Esophagus squamous epithelium (tissue), 5 donors: ENCODE data around the gene PSMC3IP. TPM values are rescaled to one million over a fixed set of nuclear protein-coding genes. Genes with fewer than 3 reads are reported as not detected.
A peak's percentile ranks its signal among the peaks of the same experiment; 100 is the strongest.

ENCODE experiments used
- DNase-seq: peaks from one replicate; lab custom pipeline; 2025; lab: John Stamatoyannopoulos, UW
- H3K27ac ChIP-seq, 4 donors: fragments of 200-600 bp; sonication (generic); one replicate each; pipeline ENCODE4 v1.5.1; 2016 to 2019; ENCODE audit warnings: mild to moderate bottlenecking in 1 of 4
- H3K27me3 ChIP-seq, 4 donors: fragments of 200-600 bp; sonication (generic); 1 replicate in 3 of 4; 2 replicates in 1 of 4; pipeline versions ENCODE4 v1.5.1 to v1.6.0; 2017 to 2021; ENCODE audit warnings: antibody characterized with exemption in 1 of 4
- H3K36me3 ChIP-seq, 3 donors: fragments of 200-600 bp; sonication (generic); one replicate each; pipeline ENCODE4 v1.5.1; 2016 to 2019
- H3K4me1 ChIP-seq, 3 donors: fragments of 200-600 bp; sonication (generic); one replicate each; pipeline ENCODE4 v1.5.1; 2017 to 2019
- H3K4me3 ChIP-seq, 4 donors: fragments of 200-600 bp; sonication (generic); 1 replicate in 3 of 4; 2 replicates in 1 of 4; pipeline ENCODE4 v1.5.1; 2016 to 2019; ENCODE audit warnings: mild to moderate bottlenecking in 2 of 4, moderate library complexity in 1 of 4
- H3K9me3 ChIP-seq, 3 donors: fragments of 200-600 bp; sonication (generic); one replicate each; pipeline ENCODE4 v1.5.1; 2016 to 2019
- CTCF ChIP-seq, 6 experiments: fragments of 450-650 bp in 4 of 6; fragments of 200-600 bp in 2 of 6; sonication (generic) in 2 of 6; IDR thresholded peaks; one replicate each; pipeline ENCODE4 v1.5.1; 2016 to 2019; ENCODE audit warnings: antibody characterized with exemption in 6 of 6, mild to moderate bottlenecking in 4 of 6, moderate library complexity in 4 of 6
- POLR2A ChIP-seq, 4 donors: fragments of 450-650 bp; IDR thresholded peaks; one replicate each; pipeline ENCODE4 v1.6.1; 2017; ENCODE audit warnings: antibody characterized with exemption in 4 of 4, mild to moderate bottlenecking in 4 of 4, moderate library complexity in 3 of 4
- WGBS, 2 donors: methylation state at CpG; one replicate each; pipeline ENCODE4 v1.1.5; 2018; 5-methylcytosine and 5-hydroxymethylcytosine counted together
- intact Hi-C: fragments of 100-400 bp; cut with DNase I; formaldehyde crosslinking; loops from one replicate; pipeline ENCODE4 v1.15.0; 2022
- total RNA-seq, 4 donors: library from RNA; depleted of rRNA; stranded (reverse); fragments of >200 nt; gene quantifications; one replicate each; pipeline ENCODE4 v1.1.0, GENCODE V29; 2016
- donor health status: DM: yes; HTN: yes; CAD: no.

The PSMC3IP gene
- total RNA-seq, 4 donors from 2014 or later, result 0.61 to 4.8 (median 2.8) TPM

GRCh38 chr17:42564815-42565522, 12.6 kb downstream of the PSMC3IP start:
- Histone ChIP-seq H3K4me1 (peaks cover 43 to 77% (median 47%) of the 10 kb centered on the region in 3 donors), H3K4me3 (no peak overlapping the region), H3K27me3 (no peaks in the 10 kb centered on the region), H3K9me3 (no peaks in the 10 kb centered on the region), H3K36me3 (peaks cover 28 to 45% (median 33%) of the 10 kb centered on the region in 3 donors), H3K27ac (peak overlapping the region in 2 of 4 donors; percentile 89 to 95)
- WGBS, 2 donors, result 85 to 87% methylated on average over 14 of the region's 15 CpGs
- TF ChIP-seq CTCF (IDR thresholded peaks at IDR 0.05), result no peak
- TF ChIP-seq POLR2A (IDR thresholded peaks at IDR 0.05), result no peak
- DNase-seq, result no peak
- intact Hi-C loops, result no loop called here

- TF ChIP-seq POLR2A (IDR thresholded peaks at IDR 0.05) (no peak), CTCF (IDR thresholded peaks at IDR 0.05) (no peak)
- no peaks in the 10 kb centered on the region for H3K27me3 ChIP-seq
- 58 to 80% methylated on average over 3 to 5 of the region's 9 CpGs for WGBS, 2 donors
- H3K4me1 ChIP-seq, result peaks cover 43 to 81% (median 47%) of the 10 kb centered on the region in 3 donors
- DNase-seq, result no peak
- H3K9me3 ChIP-seq, result no peaks in the 10 kb centered on the region
- H3K27ac ChIP-seq, result peak overlapping the region in 3 of 4 donors; percentile 87 to 94 (median 89)
- intact Hi-C loops, result no loop called here
- H3K36me3 ChIP-seq, result peaks cover 19 to 35% (median 23%) of the 10 kb centered on the region in 3 donors
- peak overlapping the region in 2 of 4 donors; percentile 73 to 91 for H3K4me3 ChIP-seq
Measured at GRCh38 chr17:42563950-42564349, 13.6 kb downstream of the PSMC3IP start.

GRCh38 chr17:42563543-42563942, 14.0 kb downstream of the PSMC3IP start:
- Histone ChIP-seq H3K4me1 (peaks cover 40 to 80% (median 44%) of the 10 kb centered on the region in 3 donors), H3K9me3 (no peaks in the 10 kb centered on the region), H3K27me3 (no peaks in the 10 kb centered on the region), H3K4me3 (peak overlapping the region in 3 of 4 donors; percentile 73 to 91 (median 85)), H3K36me3 (peaks cover 15 to 31% (median 19%) of the 10 kb centered on the region in 3 donors), H3K27ac (peak overlapping the region; percentile 87 to 94 (median 90))
- 0 to 13% methylated on average over 1 of the region's 1 CpG for WGBS, 2 donors
- intact Hi-C loops, result no loop called here
- DNase-seq, result no peak
- TF ChIP-seq POLR2A (IDR thresholded peaks at IDR 0.05) (no peak), CTCF (IDR thresholded peaks at IDR 0.05) (peak in 2 of 6 experiments; percentile 29 to 34)

- intact Hi-C loops, result no loop called here
- Histone ChIP-seq H3K27ac (peak overlapping the region; percentile 87 to 94 (median 90)), H3K4me3 (peak overlapping the region; percentile 66 to 91 (median 79)), H3K4me1 (peaks cover 36 to 76% (median 40%) of the 10 kb centered on the region in 3 donors), H3K9me3 (no peaks in the 10 kb centered on the region), H3K27me3 (no peaks in the 10 kb centered on the region), H3K36me3 (peaks cover 13 to 27% (median 15%) of the 10 kb centered on the region in 3 donors)
- 53 to 80% methylated on average over 1 to 3 of the region's 14 CpGs for WGBS, 2 donors
- DNase-seq, result no peak
- TF ChIP-seq CTCF (IDR thresholded peaks at IDR 0.05) (no peak), POLR2A (IDR thresholded peaks at IDR 0.05) (no peak)
Measured at GRCh38 chr17:42563143-42563509, 14.4 kb downstream of the PSMC3IP start.
